HUES48 (cell line): ENCODE measurements around the gene TRAPPC3L.

Source experiments
- H3K27ac ChIP-seq: one replicate; pipeline ENCODE4 v1.7.0; 2013; ENCODE audit warnings: low read depth, low read length, inconsistent platforms
- H3K27me3 ChIP-seq: 2 replicates; pipeline ENCODE4 v1.6.1; 2013; ENCODE audit warnings: mild to moderate bottlenecking, low read length; ENCODE audit not compliant: control insufficient read depth, insufficient read depth
- H3K36me3 ChIP-seq: 2 replicates; pipeline ENCODE4 v1.6.1; 2013; ENCODE audit warnings: low read length; ENCODE audit not compliant: control insufficient read depth, insufficient read depth
- H3K4me1 ChIP-seq: 2 replicates; pipeline ENCODE4 v1.6.1; 2013; ENCODE audit warnings: mild to moderate bottlenecking, low read length; ENCODE audit not compliant: control insufficient read depth, insufficient read depth
- H3K4me3 ChIP-seq: 2 replicates; pipeline ENCODE4 v1.5.1; 2013; ENCODE audit warnings: mild to moderate bottlenecking, low read depth, low read length
- H3K9ac ChIP-seq: 2 replicates; pipeline ENCODE4 v1.6.1; 2013; ENCODE audit warnings: mild to moderate bottlenecking, low read depth, low read length, moderate library complexity
- H3K9me3 ChIP-seq: 2 replicates; pipeline ENCODE4 v1.6.1; 2013; ENCODE audit warnings: low read length; ENCODE audit not compliant: control insufficient read depth, insufficient read depth

TRAPPC3L gene

GRCh38 chr6:116465246-116465645 lies 80.2 kb downstream of the TRAPPC3L start:
- Histone ChIP-seq H3K4me1 (peaks cover 19% of the 10 kb centered on the region), H3K9ac (no peak overlapping the region), H3K4me3 (no peak overlapping the region), H3K9me3 (no peaks in the 10 kb centered on the region), H3K36me3 (no peaks in the 10 kb centered on the region), H3K27ac (no peak overlapping the region), H3K27me3 (peaks cover 33% of the 10 kb centered on the region)

GRCh38 chr6:116463301-116463700 lies 82.2 kb downstream of the TRAPPC3L start:
- Histone ChIP-seq H3K9me3 (no peaks in the 10 kb centered on the region), H3K36me3 (no peaks in the 10 kb centered on the region), H3K27me3 (peaks cover 48% of the 10 kb centered on the region), H3K4me1 (peaks cover 19% of the 10 kb centered on the region), H3K4me3 (no peak overlapping the region), H3K9ac (no peak overlapping the region), H3K27ac (no peak overlapping the region)

- Histone ChIP-seq H3K36me3 (no peaks in the 10 kb centered on the region), H3K27me3 (peaks cover 48% of the 10 kb centered on the region), H3K4me1 (peaks cover 19% of the 10 kb centered on the region), H3K27ac (no peak overlapping the region), H3K9me3 (no peaks in the 10 kb centered on the region), H3K9ac (peak overlapping the region; percentile 49; the same call in 1 of the 2 replicates), H3K4me3 (peak overlapping the region; percentile 51)
Measured at GRCh38 chr6:116461932-116462885, 83.3 kb downstream of the TRAPPC3L start.

- peak within 1 kb of the TSS; percentile 51 for H3K4me3 ChIP-seq
Measured at GRCh38 chr6:116461331-116461931, 84.1 kb downstream of the TRAPPC3L start, which contains the start of gene CALHM6. TSS of gene CALHM6 (plus strand) at chr6:116461375. CDS start at chr6:116461930, 555 bp downstream.

GRCh38 chr6:116459927-116460326 lies 85.6 kb downstream of the TRAPPC3L start:
- Histone ChIP-seq H3K9me3 (no peaks in the 10 kb centered on the region), H3K27ac (no peak overlapping the region), H3K36me3 (no peaks in the 10 kb centered on the region), H3K9ac (no peak overlapping the region), H3K4me1 (peaks cover 15% of the 10 kb centered on the region), H3K4me3 (no peak overlapping the region), H3K27me3 (peaks cover 48% of the 10 kb centered on the region)

More at GRCh38 chr6:116461331-116461931, 84.1 kb downstream of the TRAPPC3L start, which contains the start of gene CALHM6:
- H3K9me3 ChIP-seq, result no peaks in the 10 kb centered on the region
- H3K27ac ChIP-seq, result no peak within 1 kb of the TSS
- H3K27me3 ChIP-seq, result peaks cover 48% of the 10 kb centered on the region
- peaks cover 19% of the 10 kb centered on the region for H3K4me1 ChIP-seq
- peak within 1 kb of the TSS; percentile 49; the same call in 1 of the 2 replicates for H3K9ac ChIP-seq
- no peaks in the 10 kb centered on the region for H3K36me3 ChIP-seq

GRCh38 chr6:116458264-116458663 lies 87.2 kb downstream of the TRAPPC3L start:
- Histone ChIP-seq H3K4me3 (no peak overlapping the region), H3K27ac (no peak overlapping the region), H3K9ac (no peak overlapping the region), H3K36me3 (no peaks in the 10 kb centered on the region), H3K4me1 (peaks cover 4% of the 10 kb centered on the region; the same call in 1 of the 2 replicates), H3K27me3 (peaks cover 45% of the 10 kb centered on the region), H3K9me3 (no peaks in the 10 kb centered on the region)

GRCh38 chr6:116456927-116457326 lies 88.6 kb downstream of the TRAPPC3L start:
- Histone ChIP-seq H3K27ac (no peak overlapping the region), H3K9ac (no peak overlapping the region), H3K4me3 (no peak overlapping the region), H3K36me3 (no peaks in the 10 kb centered on the region), H3K27me3 (peaks cover 32% of the 10 kb centered on the region), H3K9me3 (no peaks in the 10 kb centered on the region), H3K4me1 (peaks cover 4% of the 10 kb centered on the region; the same call in 1 of the 2 replicates)

- no peaks in the 10 kb centered on the region for H3K4me1 ChIP-seq
- no peak overlapping the region for H3K9ac ChIP-seq
- H3K27me3 ChIP-seq, result peaks cover 24% of the 10 kb centered on the region
- no peak overlapping the region for H3K27ac ChIP-seq
- no peaks in the 10 kb centered on the region for H3K36me3 ChIP-seq
- no peak overlapping the region for H3K4me3 ChIP-seq
- H3K9me3 ChIP-seq, result no peaks in the 10 kb centered on the region
Measured at GRCh38 chr6:116456106-116456505, 89.4 kb downstream of the TRAPPC3L start.

GRCh38 chr6:116452531-116452930 lies 93.0 kb downstream of the TRAPPC3L start:
- no peak overlapping the region for H3K9ac ChIP-seq
- H3K4me1 ChIP-seq, result no peaks in the 10 kb centered on the region
- no peak overlapping the region for H3K27ac ChIP-seq
- H3K4me3 ChIP-seq, result no peak overlapping the region
- H3K36me3 ChIP-seq, result no peaks in the 10 kb centered on the region
- no peaks in the 10 kb centered on the region for H3K9me3 ChIP-seq
- no peaks in the 10 kb centered on the region for H3K27me3 ChIP-seq

- Histone ChIP-seq H3K27ac (no peak overlapping the region), H3K9me3 (no peaks in the 10 kb centered on the region), H3K4me1 (no peaks in the 10 kb centered on the region), H3K27me3 (no peaks in the 10 kb centered on the region), H3K4me3 (no peak overlapping the region), H3K36me3 (no peaks in the 10 kb centered on the region), H3K9ac (no peak overlapping the region)
Measured at GRCh38 chr6:116451916-116452315, 93.6 kb downstream of the TRAPPC3L start.
